ENCODE measurements around the gene SMIM36.

GRCh38 chr17:55533608-55534007 is 22.4 kb upstream of the SMIM36 start:
- no peak for TF ChIP-seq CREB1 (CRISPR knock-in tag; IDR thresholded peaks at IDR 0.05)
- TF ChIP-seq RELA (CRISPR knock-in tag; IDR thresholded peaks at IDR 0.05; ENCODE audit: borderline replicate concordance) = no peak
- no peak for TF ChIP-seq CTCF (IDR thresholded peaks at IDR 0.05)
- no peak for TF ChIP-seq ARID4B (CRISPR knock-in tag; IDR thresholded peaks at IDR 0.05; ENCODE audit: borderline replicate concordance)
- TF ChIP-seq ZNF138 (CRISPR knock-in tag; conservative IDR thresholded peaks at IDR 0.05) = no peak
- TF ChIP-seq E2F1 (CRISPR knock-in tag; IDR thresholded peaks at IDR 0.05) = no peak
- TF ChIP-seq HMGA2 (CRISPR knock-in tag; IDR thresholded peaks at IDR 0.05) = no peak
- TF ChIP-seq SP1 (CRISPR knock-in tag; conservative IDR thresholded peaks at IDR 0.05) = no peak
- TF ChIP-seq USF1 (CRISPR knock-in tag; IDR thresholded peaks at IDR 0.05) = no peak
